Embryonic facial prominence (tissue), 1 donor: ENCODE data around the gene OGFR.

Experiments
- DNase-seq: peaks from one replicate; pipeline ENCODE4 v3.0.0-alpha.2; 2016; ENCODE audit errors: extremely low spot score

Gene OGFR

GRCh38 chr20:62859721-62860120 lies 55.1 kb downstream of the OGFR start:
- DNase-seq, result no peak

- DNase-seq, result no peak
These were observed 55.8 kb downstream of the OGFR start for GRCh38 chr20:62860391-62860923.

GRCh38 chr20:62860924-62861691 lies 56.5 kb downstream of the OGFR start:
- DNase-seq, result no peak

GRCh38 chr20:62861726-62862336 lies 57.2 kb downstream of the OGFR start, which contains the start of gene TCFL5:
TSS of gene TCFL5 (minus strand) at chr20:62861822. CDS start at chr20:62861670, 152 bp downstream.
- DNase-seq, result peak; percentile 34
